Activated CD8-positive, alpha-beta T cell treated with anti-CD3 and anti-CD28 coated beads, Interleukin-2, amount 10 ng/mL, durations not matched to agents 7 days and 5 days (primary cell): ENCODE results near the gene STPG2. TPM values are rescaled to one million over a fixed set of nuclear protein-coding genes. Genes with fewer than 3 reads are reported as not detected.

ENCODE experiments used
- ATAC-seq: fragments of 150-1000 bp; cut with Tn5 transposase; one replicate; pipeline ENCODE4 v1.10.0; 2021; ENCODE audit warnings: moderate library complexity
- CTCF ChIA-PET: fragments of 350-600 bp; sonication (Branson Sonifier 250); formaldehyde crosslinking; loops from one replicate; lab custom pipeline; 2021; ENCODE audit warnings: antibody characterized with exemption; lab: Charles Lee
- POLR2A ChIA-PET: fragments of 350-600 bp; sonication (Branson Sonifier 250); formaldehyde crosslinking; loops from one replicate; lab custom pipeline; 2021; ENCODE audit warnings: antibody characterized with exemption; lab: Charles Lee
- DNase-seq: peaks from one replicate; pipeline ENCODE4 v3.0.0-alpha.2; 2020
- H3K27ac Mint-ChIP-seq: one replicate; pipeline ENCODE4 v1.8.0; 2021; ENCODE audit warnings: mild to moderate bottlenecking, mixed read lengths
- H3K27me3 Mint-ChIP-seq: one replicate; pipeline ENCODE4 v1.8.0; 2021; ENCODE audit warnings: low read depth, mixed read lengths
- H3K36me3 Mint-ChIP-seq: one replicate; pipeline ENCODE4 v1.8.0; 2021; ENCODE audit warnings: low read depth, mixed read lengths
- H3K4me1 Mint-ChIP-seq: one replicate; pipeline ENCODE4 v1.8.0; 2021; ENCODE audit warnings: low read depth, mixed read lengths
- H3K4me3 Mint-ChIP-seq: one replicate; pipeline ENCODE4 v1.8.0; 2021; ENCODE audit warnings: mild to moderate bottlenecking, mixed read lengths
- H3K9me3 Mint-ChIP-seq: one replicate; pipeline ENCODE4 v1.8.0; 2022; ENCODE audit warnings: mixed read lengths; ENCODE audit not compliant: insufficient read depth
- total RNA-seq, 2 experiments: library from RNA; stranded (reverse); gene quantifications; one replicate each; pipeline ENCODE4 v1.2.3, GENCODE V29; 2021

The STPG2 gene
- total RNA-seq, 2 experiments from 2014 or later, result not detected

DNA sequence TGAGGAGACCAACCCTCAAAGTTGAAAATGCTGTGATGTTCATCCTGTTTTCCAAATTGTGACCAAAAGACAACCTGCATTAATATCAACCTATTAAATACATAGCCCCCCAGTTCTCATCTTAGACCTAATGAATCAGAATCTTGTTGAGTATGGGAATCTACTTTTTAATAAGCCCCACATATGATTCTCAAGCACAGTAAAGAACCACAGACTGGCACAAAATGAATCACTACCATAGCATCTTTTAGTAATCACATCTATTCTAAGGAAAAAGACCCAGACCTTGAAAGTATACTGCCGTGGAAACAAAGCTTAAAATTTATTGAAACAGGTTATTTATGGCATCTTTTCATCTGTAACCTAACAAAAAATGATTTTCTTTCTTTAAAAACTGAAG lies 152.9 kb downstream of the STPG2 start:
- peaks cover 14% of the 10 kb centered on the region for H3K9me3 Mint-ChIP-seq
- POLR2A ChIA-PET, result no interaction called here
- no peak for ATAC-seq

DNA sequence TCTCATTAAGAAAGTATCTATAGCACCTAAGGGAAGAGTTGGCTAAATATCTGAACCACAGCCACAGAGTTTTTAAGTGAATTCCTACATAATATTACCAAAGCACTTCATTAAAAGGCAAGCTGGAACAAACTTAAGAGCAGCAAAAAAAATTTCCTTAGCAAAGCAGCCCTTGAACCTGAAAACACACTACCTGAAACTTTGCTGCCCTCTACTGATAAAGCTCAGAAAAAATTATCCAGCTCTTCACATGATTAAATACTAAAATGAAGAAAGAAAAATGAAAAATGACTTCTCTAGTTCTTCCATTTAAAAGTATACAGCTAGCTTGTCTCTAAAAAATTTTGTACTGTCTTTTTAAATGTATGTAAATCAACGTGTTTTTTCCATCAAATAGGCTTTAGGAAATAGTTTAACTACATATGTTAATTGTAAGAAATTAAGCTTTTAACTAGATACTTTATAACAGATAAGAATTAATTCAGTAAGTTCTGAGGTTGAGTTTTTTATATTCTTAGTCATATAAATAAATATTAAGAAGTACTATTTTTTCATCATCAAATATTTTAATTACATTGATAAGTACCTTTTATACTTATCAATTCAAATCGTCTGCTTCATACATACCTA lies 156.1 kb downstream of the STPG2 start:
- DNase-seq (no peak), ATAC-seq (no peak)
- Mint-ChIP-seq H3K9me3 (no peaks in the 10 kb centered on the region), H3K4me1 (no peaks in the 10 kb centered on the region), H3K4me3 (no peak overlapping the region), H3K27me3 (no peaks in the 10 kb centered on the region), H3K27ac (no peak overlapping the region), H3K36me3 (no peaks in the 10 kb centered on the region)
- ChIA-PET CTCF (no interaction called here), POLR2A (no interaction called here)

More for the DNA sequence above, 152.9 kb downstream of the STPG2 start:
- Mint-ChIP-seq H3K4me3 (no peak overlapping the region), H3K36me3 (no peaks in the 10 kb centered on the region), H3K27ac (no peak overlapping the region), H3K27me3 (no peaks in the 10 kb centered on the region), H3K4me1 (no peaks in the 10 kb centered on the region)
- no peak for DNase-seq
- CTCF ChIA-PET, result no interaction called here

DNA sequence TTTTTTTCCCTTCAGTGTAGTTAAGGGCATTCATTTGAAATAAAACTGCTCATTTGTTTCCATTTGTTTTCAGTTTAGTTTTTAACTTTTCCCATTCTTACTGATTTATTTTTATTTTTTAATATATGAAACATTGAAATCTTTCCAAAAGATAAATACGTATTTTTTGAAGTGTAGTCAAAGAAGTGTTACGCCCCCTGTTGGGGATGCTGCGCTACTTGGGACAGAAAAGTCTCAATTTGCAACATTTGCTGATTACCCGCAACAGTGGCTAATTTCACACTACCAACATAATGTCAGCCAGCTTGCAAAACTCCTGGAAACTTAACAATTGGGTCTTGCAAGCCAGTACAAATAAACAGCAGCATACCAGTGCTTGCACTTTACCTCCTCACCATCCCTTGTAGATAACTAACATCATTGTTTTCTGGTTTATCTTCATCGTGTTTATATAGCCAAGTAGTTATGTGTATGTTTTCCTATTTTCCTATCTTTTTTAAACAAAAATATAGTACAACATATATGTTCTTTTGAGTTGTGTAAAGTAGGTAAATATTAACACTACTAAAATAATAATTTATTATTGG lies 158.6 kb downstream of the STPG2 start:
- no peaks in the 10 kb centered on the region for H3K4me1 Mint-ChIP-seq

DNA sequence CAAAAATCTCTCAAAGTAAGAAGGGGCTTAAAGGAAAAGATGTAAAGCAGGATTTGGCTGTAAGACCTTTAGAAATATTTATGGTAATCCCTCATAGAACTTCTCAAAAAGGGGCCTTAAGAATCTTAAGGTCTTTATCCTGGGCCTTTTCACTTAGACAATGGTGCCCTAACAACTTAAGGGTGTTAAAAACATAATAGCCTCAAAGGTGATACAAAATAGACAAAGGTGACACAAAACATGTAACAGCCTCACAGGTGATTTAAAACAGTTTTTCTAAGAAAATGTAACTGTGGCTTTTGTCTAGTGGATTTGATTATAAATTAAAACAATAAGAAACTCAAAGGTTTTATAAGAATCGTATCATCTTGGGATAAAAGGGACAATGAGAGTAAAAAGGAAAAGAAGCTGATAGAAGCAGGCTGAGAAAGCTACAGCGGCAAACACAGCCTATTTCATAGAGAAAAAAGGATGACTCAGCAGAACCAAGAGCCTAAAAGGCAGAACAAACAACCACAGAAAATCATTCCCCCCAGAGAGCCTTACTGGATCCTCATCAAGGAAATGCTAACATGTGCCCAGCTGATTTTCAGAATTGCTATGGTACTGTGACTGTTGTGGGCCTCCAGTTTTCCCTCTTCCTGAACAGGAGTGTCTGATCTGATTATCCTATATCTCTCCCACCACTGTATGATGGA lies 164.3 kb downstream of the STPG2 start:
- peaks cover 12% of the 10 kb centered on the region for H3K9me3 Mint-ChIP-seq
- no peak overlapping the region for H3K27ac Mint-ChIP-seq
- CTCF ChIA-PET, result no interaction called here
- ATAC-seq (no peak), DNase-seq (no peak)
- POLR2A ChIA-PET, result no interaction called here
- no peak overlapping the region for H3K4me3 Mint-ChIP-seq
- no peaks in the 10 kb centered on the region for H3K27me3 Mint-ChIP-seq
- H3K4me1 Mint-ChIP-seq, result no peaks in the 10 kb centered on the region
- no peaks in the 10 kb centered on the region for H3K36me3 Mint-ChIP-seq

More for the DNA sequence above, 158.6 kb downstream of the STPG2 start:
- no peak for DNase-seq
- no peak overlapping the region for H3K4me3 Mint-ChIP-seq
- H3K27ac Mint-ChIP-seq, result no peak overlapping the region
- H3K27me3 Mint-ChIP-seq, result no peaks in the 10 kb centered on the region
- POLR2A ChIA-PET, result no interaction called here
- no peak for ATAC-seq
- no peaks in the 10 kb centered on the region for H3K9me3 Mint-ChIP-seq
- CTCF ChIA-PET, result no interaction called here
- H3K36me3 Mint-ChIP-seq, result no peaks in the 10 kb centered on the region

DNA sequence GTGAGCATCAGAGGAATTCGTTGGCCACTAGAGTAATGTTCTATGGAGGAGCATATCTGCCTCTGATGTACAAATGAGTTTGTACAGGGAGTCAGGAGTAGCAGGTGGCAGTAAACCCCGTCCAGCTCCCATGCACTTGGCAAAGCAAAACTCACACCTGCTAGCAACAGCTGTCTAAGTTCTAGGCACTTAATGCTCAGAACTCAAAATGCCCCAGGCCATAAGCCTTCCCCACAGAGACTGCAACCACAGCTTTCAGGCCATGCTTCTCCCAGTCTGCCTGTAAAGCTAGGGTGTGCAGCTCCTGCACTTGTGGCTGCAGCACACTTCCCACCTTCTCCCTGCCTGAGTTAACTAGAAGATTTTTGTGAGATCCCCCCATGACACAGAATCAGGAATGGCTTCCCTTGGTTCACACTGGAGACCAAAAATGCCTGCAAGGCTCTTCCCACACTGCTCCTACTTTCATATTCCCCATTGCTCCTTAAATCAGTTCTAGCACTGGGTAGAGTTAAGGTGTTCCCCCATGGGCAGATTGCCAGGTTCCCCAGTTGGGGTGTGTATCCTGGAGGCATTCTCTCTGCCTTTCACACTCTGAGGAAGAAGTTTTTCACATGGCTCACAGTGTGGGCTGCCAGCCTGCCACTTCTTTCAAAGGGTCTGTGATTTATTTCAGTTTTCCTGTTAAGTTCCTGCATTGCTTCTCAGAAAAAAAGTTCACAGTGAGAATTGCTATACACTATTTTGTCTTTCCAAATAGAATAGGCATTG lies 189.9 kb downstream of the STPG2 start:
- ATAC-seq (no peak), DNase-seq (no peak)
- CTCF ChIA-PET, result no interaction called here

DNA sequence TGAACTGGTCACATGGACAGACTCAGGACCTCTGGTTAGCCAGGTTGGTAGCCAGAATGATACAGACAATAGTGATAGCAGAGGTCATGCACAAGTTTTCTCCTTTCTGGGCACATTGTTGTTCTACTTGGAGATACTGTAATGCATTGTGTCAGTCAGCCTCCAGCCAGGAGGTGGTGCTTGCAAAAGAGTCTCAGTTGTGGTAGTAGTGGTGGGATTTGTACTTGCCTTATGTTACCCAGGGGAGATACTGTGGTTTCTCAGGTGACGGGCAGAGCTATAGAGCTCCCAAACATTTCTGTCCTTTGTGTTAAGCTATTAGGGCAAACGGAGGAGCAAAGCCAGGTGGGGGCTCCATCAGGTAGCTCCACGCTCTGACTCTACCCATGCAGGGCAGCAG lies 190.5 kb downstream of the STPG2 start:
- no peak overlapping the region for H3K27ac Mint-ChIP-seq
- no peak for ATAC-seq
- POLR2A ChIA-PET, result no interaction called here
- no peaks in the 10 kb centered on the region for H3K36me3 Mint-ChIP-seq
- no peaks in the 10 kb centered on the region for H3K27me3 Mint-ChIP-seq
- peaks cover 9% of the 10 kb centered on the region for H3K9me3 Mint-ChIP-seq
- CTCF ChIA-PET, result no interaction called here
- no peak for DNase-seq
- H3K4me1 Mint-ChIP-seq, result no peaks in the 10 kb centered on the region
- no peak overlapping the region for H3K4me3 Mint-ChIP-seq

More for the DNA sequence above, 189.9 kb downstream of the STPG2 start:
- Mint-ChIP-seq H3K36me3 (no peaks in the 10 kb centered on the region), H3K27me3 (no peaks in the 10 kb centered on the region), H3K9me3 (peaks cover 9% of the 10 kb centered on the region), H3K4me3 (no peak overlapping the region), H3K4me1 (no peaks in the 10 kb centered on the region), H3K27ac (no peak overlapping the region)
- POLR2A ChIA-PET, result no interaction called here

DNA sequence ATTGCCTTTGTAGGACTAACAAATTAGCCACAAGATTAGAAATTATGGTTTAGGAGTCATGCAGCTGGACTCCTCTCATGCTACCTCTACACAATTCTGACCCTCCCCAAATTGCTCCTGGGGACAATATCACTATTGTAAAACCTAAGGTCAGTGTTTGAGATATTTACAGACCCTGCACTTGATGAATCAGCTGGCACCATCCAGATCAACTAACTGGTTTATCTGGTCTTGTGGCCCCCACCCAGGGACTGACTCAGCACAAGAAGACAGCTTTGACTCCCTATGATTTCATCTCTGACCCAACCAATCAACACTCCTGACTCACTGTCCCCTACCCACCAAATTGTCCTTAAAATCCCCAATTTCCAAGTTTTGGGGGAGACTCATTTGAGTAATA lies 192.4 kb downstream of the STPG2 start:
- Mint-ChIP-seq H3K36me3 (no peaks in the 10 kb centered on the region), H3K27ac (no peak overlapping the region), H3K4me1 (no peaks in the 10 kb centered on the region), H3K27me3 (no peaks in the 10 kb centered on the region), H3K4me3 (no peak overlapping the region), H3K9me3 (peaks cover 14% of the 10 kb centered on the region)
- ATAC-seq (no peak), DNase-seq (no peak)
- ChIA-PET POLR2A (no interaction called here), CTCF (no interaction called here)

DNA sequence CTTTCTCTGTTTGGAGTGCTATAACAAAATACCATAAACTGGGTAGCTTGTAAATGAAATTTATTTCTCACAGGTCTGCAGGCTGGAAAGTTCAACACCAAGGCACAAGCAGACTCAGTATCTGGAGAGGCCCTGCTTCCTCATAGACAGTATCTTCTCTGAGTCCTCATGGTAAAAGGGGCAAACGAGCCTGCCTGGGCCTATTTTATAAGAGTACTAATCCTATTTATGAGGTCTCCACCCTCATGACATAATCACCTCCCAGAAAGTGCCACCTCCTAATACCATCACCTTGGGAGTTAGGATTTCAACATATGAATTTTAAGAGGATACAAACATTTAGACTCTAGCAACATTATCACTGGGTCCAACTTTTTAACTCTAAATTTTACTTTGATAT lies 200.3 kb downstream of the STPG2 start:
- Mint-ChIP-seq H3K4me1 (no peaks in the 10 kb centered on the region), H3K4me3 (no peak overlapping the region), H3K27ac (no peak overlapping the region), H3K27me3 (no peaks in the 10 kb centered on the region), H3K36me3 (no peaks in the 10 kb centered on the region), H3K9me3 (peaks cover 20% of the 10 kb centered on the region)
- no peak for DNase-seq
- CTCF ChIA-PET, result no interaction called here
- POLR2A ChIA-PET, result no interaction called here
- ATAC-seq, result no peak

DNA sequence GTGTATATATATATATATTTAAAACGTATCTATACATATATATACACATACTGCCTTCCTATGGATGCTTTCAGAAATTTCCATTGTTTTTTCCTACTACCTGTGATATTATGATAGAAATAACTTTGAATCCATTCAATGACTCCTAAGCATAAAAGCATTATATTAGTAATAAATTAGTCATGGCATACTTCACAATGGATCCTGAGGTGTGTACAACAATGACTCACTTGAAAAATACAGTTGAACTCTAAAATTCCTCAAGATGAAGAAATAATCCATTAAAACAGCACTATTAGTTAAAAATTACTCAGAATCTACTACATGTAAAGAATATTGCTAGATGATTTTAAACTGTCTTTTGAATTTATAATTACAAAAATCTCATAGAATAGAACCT lies 201.1 kb downstream of the STPG2 start:
- POLR2A ChIA-PET, result no interaction called here
- Mint-ChIP-seq H3K36me3 (no peaks in the 10 kb centered on the region), H3K27me3 (no peaks in the 10 kb centered on the region), H3K27ac (no peak overlapping the region), H3K9me3 (peaks cover 20% of the 10 kb centered on the region), H3K4me3 (no peak overlapping the region), H3K4me1 (no peaks in the 10 kb centered on the region)
- CTCF ChIA-PET, result no interaction called here
- ATAC-seq (no peak), DNase-seq (no peak)

DNA sequence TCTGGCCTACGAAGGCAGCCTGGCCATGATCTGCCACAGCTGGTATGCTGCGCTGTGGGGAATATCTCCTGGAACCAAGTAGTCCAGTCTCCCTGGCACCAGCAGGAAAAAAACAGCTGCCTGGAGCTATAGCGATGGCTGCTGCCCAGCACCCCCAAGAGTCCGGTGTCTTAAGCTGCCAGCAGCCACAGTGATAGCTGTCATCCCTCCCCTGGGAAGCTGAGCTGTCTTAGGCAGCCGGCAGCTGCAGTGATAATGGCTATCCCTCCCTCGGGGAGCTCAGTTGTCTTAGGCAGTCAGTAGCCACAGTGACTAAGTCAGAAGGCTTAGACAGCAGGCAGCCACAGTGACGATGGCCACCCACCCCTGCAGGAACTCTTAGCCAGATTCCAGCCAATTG lies 205.1 kb downstream of the STPG2 start:
- Mint-ChIP-seq H3K4me3 (no peak overlapping the region), H3K27me3 (no peaks in the 10 kb centered on the region), H3K9me3 (peaks cover 15% of the 10 kb centered on the region), H3K27ac (no peak overlapping the region), H3K4me1 (no peaks in the 10 kb centered on the region), H3K36me3 (no peaks in the 10 kb centered on the region)
- ATAC-seq (no peak), DNase-seq (no peak)
- POLR2A ChIA-PET, result no interaction called here
- CTCF ChIA-PET, result no interaction called here

DNA sequence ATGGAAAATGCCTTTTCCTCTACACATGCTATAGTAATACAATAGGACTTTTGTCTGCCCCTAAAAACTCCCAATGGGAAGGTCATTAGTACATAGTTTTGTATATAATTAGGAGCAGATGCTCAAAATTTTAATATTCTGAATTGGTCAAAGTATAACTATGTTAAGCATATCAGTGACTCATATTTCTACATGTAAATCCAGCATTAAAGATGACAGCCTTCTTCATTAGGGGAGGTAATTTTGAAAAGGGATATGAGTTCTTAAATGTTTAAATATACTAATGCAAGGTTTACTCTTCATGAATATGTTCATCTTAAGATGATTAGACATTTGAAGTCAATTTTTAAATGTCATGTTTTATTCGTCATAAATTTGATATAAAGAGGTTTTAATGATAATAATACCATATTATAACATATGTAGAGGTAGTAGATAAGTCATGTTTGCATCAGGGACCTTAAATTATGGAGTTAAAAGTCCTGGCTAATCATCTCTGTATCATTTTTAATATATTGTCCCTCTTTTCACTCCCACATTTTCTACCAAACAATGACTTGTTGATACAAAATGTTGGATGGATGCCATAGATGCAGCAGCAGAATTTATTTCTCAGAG lies 218.8 kb downstream of the STPG2 start:
- CTCF ChIA-PET, result no interaction called here
- Mint-ChIP-seq H3K36me3 (no peaks in the 10 kb centered on the region), H3K4me3 (no peak overlapping the region), H3K27ac (no peak overlapping the region), H3K9me3 (peaks cover 7% of the 10 kb centered on the region), H3K27me3 (no peaks in the 10 kb centered on the region), H3K4me1 (no peaks in the 10 kb centered on the region)
- DNase-seq (no peak), ATAC-seq (no peak)
- POLR2A ChIA-PET, result no interaction called here

DNA sequence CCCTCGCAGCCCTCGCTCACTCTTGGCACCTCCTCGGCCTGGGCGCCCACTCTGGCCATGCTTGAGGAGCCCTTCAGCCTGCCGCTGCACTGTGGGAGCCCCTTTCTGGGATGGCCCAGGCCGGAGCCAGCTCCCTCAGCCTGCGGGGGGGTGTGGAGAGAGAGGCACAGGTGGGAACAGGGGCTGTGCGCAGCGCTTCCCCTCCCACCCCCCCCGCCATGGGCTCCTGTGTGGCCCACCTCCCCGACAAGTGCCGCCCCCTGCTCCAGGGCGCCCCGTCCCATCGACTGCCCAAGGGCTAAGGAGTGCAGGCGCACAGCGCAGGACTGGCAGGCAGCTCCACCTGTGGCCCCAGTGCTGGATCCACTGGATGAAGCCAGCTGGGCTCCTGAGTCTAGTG lies 220.2 kb downstream of the STPG2 start:
- no peaks in the 10 kb centered on the region for H3K36me3 Mint-ChIP-seq
- H3K9me3 Mint-ChIP-seq, result peaks cover under 1% of the 10 kb centered on the region
- no peaks in the 10 kb centered on the region for H3K4me1 Mint-ChIP-seq
- ATAC-seq, result no peak
- H3K4me3 Mint-ChIP-seq, result no peak overlapping the region
- DNase-seq, result no peak
- no peak overlapping the region for H3K27ac Mint-ChIP-seq
- no peaks in the 10 kb centered on the region for H3K27me3 Mint-ChIP-seq
- ChIA-PET CTCF (no interaction called here), POLR2A (no interaction called here)
